GM12864 (cell line): ENCODE data around the gene GALNT17.
A peak's percentile ranks its signal among the peaks of the same experiment; 100 is the strongest.

Experiments used
- DNase-seq: peaks from one replicate; pipeline ENCODE4 v3.0.0-alpha.2; 2011; ENCODE audit warnings: low read depth
- H3K4me3 ChIP-seq: 2 replicates; pipeline ENCODE4 v1.5.1; 2011; ENCODE audit warnings: mild to moderate bottlenecking, low read depth, low read length, control low read depth
- TF ChIP-seq, protein P1 (sequence below): IDR thresholded peaks from 2 replicates; pipeline ENCODE4 v1.5.1; 2011; ENCODE audit warnings: low read depth, mild to moderate bottlenecking, moderate library complexity, low read length, control low read depth, inconsistent platforms; ENCODE audit errors: missing control alignments

Gene GALNT17

DNA sequence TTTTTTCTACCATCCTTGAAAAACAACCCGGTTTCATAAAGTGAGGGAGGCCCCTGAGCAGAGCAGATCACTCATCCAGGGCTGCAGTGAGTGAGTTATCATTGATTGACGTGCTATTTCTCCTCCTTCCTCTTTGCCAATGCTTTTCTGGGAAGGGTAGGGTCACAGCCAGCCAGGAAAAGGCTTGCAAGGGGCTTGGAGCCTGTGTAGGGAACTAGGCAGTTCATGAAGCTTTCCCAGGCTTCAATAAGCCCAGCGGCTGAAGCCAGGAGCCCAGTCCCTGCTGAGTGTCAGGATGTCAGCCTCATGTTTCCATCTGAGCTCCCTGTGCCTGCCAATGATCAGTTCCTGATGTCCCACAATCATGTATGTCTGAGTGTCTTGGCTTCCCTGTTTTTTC, 584.7 kb downstream of the GALNT17 start:
- no peak for DNase-seq
- H3K4me3 ChIP-seq: no peak overlapping the region
- TF ChIP-seq, protein P1, sequence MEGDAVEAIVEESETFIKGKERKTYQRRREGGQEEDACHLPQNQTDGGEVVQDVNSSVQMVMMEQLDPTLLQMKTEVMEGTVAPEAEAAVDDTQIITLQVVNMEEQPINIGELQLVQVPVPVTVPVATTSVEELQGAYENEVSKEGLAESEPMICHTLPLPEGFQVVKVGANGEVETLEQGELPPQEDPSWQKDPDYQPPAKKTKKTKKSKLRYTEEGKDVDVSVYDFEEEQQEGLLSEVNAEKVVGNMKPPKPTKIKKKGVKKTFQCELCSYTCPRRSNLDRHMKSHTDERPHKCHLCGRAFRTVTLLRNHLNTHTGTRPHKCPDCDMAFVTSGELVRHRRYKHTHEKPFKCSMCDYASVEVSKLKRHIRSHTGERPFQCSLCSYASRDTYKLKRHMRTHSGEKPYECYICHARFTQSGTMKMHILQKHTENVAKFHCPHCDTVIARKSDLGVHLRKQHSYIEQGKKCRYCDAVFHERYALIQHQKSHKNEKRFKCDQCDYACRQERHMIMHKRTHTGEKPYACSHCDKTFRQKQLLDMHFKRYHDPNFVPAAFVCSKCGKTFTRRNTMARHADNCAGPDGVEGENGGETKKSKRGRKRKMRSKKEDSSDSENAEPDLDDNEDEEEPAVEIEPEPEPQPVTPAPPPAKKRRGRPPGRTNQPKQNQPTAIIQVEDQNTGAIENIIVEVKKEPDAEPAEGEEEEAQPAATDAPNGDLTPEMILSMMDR: no peak

DNA sequence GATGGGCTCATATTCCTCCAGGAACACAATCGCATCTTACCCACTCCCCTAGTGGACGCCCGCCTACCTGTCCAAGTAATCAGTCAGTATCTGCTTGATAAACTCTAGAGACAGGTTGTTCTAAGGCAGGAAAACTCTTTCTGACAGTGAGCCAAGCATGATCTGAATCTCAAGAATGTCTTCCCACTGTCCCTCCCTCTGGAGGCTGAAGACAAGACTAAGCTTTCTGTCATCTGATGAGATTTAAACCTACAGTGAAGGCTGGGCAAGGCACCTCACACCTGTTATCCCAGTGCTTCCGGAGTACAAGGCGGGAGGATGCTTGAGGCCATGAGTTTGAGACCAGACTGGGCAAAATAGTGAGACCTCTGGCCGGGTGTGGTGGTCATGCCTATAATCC, 586.6 kb downstream of the GALNT17 start:
- TF ChIP-seq, protein P1: no peak
- H3K4me3 ChIP-seq: no peak overlapping the region
- no peak for DNase-seq

DNA sequence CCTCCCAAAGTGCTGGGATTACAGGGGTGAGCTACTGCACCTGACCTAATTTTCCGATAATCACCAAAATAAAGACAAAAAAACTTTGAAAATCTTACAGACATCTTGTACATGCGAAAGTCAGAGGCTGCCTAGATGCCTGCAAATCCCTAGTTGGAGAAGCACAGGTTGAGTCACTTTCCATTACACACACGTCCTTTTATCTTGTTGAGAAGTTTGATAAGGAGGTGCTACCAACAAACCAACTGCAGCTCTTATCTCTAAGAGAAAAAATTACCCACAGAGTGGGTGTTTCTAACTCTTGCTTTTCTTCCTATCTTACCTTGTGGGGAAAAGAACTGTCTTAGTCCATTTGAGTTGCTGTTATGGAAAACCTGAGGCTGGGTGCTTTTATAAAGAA, 589.8 kb downstream of the GALNT17 start:
- H3K4me3 ChIP-seq: no peak overlapping the region
- DNase-seq: no peak
- TF ChIP-seq, protein P1: no peak

DNA sequence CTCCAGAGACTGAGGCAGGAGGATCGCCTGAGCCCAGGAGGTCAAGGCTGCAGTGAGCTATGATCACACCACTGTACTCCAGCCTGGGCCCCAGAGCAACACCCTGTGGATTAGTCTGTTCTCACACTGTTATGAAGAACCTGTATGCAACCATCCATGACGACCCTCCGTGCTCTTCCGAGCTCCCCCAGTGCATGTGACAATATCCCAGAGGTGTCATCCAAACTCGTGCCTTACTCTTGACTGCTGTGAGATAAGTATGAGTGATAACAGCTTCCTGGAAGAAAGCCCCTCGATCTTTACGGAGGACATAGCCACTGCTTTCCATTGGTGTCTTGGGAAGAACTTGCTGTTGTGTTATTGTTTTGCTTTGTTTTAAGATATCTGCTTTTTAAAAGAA, 591.9 kb downstream of the GALNT17 start:
- TF ChIP-seq, protein P1: no peak
- no peak for DNase-seq
- no peak overlapping the region for H3K4me3 ChIP-seq

DNA sequence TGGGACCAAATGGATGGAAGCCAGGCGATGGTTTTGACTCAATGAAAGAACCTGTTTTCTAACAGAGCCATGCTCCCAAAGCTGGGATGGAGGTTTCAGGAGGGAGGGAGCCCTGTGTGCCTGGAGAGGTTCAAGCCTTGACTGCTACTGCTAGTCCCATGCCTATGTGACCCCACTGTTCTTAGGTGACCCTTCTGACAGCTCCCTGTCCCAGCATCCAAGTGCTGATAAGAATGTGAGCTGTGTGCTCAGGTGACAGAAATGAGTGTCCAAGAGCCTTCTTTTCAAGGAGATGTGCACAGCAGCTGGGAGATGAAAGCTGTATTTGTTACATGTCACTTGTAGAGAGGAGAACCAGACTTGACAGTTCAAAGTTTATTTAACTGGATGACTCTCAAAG, 595.4 kb downstream of the GALNT17 start:
- TF ChIP-seq, protein P1: no peak
- DNase-seq: no peak
- no peak overlapping the region for H3K4me3 ChIP-seq

DNA sequence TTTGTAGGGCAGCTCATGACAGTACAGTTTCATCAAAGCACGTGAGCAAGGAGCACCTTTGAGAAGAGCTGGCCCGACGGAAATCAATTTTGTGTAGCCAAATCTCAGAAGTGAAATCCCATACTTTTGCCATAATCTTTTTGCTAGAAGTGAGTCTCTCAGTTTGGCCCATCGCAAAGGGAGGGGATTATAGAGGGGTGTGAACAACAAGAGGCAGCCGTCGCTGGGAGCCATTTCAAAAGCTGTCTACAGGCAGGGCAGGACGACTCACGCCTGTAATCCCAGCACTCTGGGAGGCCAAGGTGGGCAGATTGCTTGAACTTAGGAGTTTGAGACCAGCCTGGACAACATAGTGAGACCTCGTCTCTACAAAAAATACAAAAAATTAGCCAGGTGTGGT, 599.8 kb downstream of the GALNT17 start:
- DNase-seq: no peak
- no peak overlapping the region for H3K4me3 ChIP-seq
- TF ChIP-seq, protein P1: no peak

DNA sequence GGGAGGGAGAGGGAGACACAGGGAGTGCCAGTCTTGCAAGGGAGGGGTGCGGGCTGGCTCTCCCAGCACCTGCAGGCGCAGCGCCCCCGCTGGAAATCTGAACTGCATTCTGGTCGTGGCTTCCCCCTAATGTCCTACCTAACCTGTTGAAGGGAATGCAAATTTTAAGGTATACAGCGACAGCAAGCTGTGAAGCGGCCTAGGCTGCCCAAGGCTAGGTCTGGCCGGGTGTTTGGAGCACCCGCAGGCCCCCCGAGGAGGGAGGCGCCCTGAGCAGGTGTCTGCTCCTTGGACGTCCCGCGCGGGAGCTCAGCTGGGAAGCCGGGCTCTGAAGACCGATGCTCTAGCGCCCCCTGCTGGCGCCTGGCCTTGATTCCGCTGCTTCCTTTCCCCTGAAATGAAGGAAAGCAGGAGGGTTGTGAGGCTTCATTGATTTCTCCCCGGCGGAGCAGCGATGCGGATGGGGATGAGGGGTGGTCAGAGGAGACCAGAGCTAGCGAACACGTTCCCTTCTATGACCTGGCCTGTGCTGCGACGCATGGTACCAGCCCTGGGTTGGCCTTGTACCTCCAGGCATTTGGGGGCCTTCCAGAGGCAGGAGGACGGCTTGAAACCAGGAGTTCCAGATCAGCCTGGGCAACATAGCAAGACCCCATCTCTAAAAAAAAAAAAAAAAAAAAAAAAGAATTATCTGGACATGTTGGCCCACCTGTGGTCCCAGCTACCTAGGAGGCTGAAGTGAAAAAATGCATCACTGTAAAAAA, 601.3 kb downstream of the GALNT17 start:
- H3K4me3 ChIP-seq: no peak overlapping the region
- TF ChIP-seq, protein P1: peak; percentile 81
- peak; percentile 22 for DNase-seq
